ENCODE measurements around the gene CPB1.

The CPB1 gene

GRCh38 chr3:148791920-148792319 is 35.7 kb upstream of the CPB1 start:
- no peaks in the 10 kb centered on the region for H3K27me3 ChIP-seq (ENCODE audit: control insufficient read depth in 1 of 2, insufficient read depth in 1 of 2, low read length in 2 of 2)
- no peak overlapping the region for H3K14ac ChIP-seq (ENCODE audit: low read length in 2 of 2)
- H3K79me1 ChIP-seq (replicated peaks; ENCODE audit: low read length, poor library complexity, severe bottlenecking) = no peaks in the 10 kb centered on the region
- no peak overlapping the region for H2BK12ac ChIP-seq (ENCODE audit: low read length in 2 of 2)
- no peak overlapping the region for H3K4me2 ChIP-seq (ENCODE audit: low read length, poor library complexity, severe bottlenecking)
- H2AFZ ChIP-seq (ENCODE audit: low read depth, low read length) = no peak overlapping the region
- no peaks in the 10 kb centered on the region for H3K9me3 ChIP-seq (ENCODE audit: control insufficient read depth, low read length)
- H3K36me3 ChIP-seq (ENCODE audit: control insufficient read depth in 1 of 2, insufficient read depth in 2 of 2, low read depth in 1 of 2, low read length in 2 of 2) = no peaks in the 10 kb centered on the region
- no peak overlapping the region for H4K91ac ChIP-seq (ENCODE audit: low read length)
- H3K4me1 ChIP-seq (ENCODE audit: control insufficient read depth, insufficient read depth, low read depth, low read length) = peaks cover 2% of the 10 kb centered on the region
- WGBS = 86% methylated on average over 1 of the region's 1 CpG
- H2BK15ac ChIP-seq (ENCODE audit: low read depth, poor library complexity, severe bottlenecking) = no peak overlapping the region
- H3K18ac ChIP-seq (ENCODE audit: low read depth in 1 of 2, low read length in 2 of 2) = no peak overlapping the region
- DNase-seq = no peak
- H2AK5ac ChIP-seq (ENCODE audit: low read length, severe bottlenecking) = no peak overlapping the region
- no peak overlapping the region for H4K8ac ChIP-seq (ENCODE audit: low read length)
- H2BK120ac ChIP-seq (ENCODE audit: low read depth, low read length) = no peak overlapping the region
- H2BK5ac ChIP-seq (ENCODE audit: low read depth, low read length, poor library complexity, severe bottlenecking) = no peak overlapping the region
- H3K23ac ChIP-seq (ENCODE audit: low read length in 2 of 2) = no peak overlapping the region
- H3K4ac ChIP-seq (ENCODE audit: low read depth in 1 of 2, low read length in 2 of 2) = no peak overlapping the region
- H3K9ac ChIP-seq (ENCODE audit: low read length) = peak overlapping the region; percentile 83
- H3K27ac ChIP-seq (ENCODE audit: low read length, poor library complexity, severe bottlenecking) = no peak overlapping the region
- H3K4me3 ChIP-seq (ENCODE audit: insufficient read depth in 1 of 2, low read depth in 1 of 2, low read length in 2 of 2) = peak overlapping the region in 1 of 2 experiments; percentile 36

DNA sequence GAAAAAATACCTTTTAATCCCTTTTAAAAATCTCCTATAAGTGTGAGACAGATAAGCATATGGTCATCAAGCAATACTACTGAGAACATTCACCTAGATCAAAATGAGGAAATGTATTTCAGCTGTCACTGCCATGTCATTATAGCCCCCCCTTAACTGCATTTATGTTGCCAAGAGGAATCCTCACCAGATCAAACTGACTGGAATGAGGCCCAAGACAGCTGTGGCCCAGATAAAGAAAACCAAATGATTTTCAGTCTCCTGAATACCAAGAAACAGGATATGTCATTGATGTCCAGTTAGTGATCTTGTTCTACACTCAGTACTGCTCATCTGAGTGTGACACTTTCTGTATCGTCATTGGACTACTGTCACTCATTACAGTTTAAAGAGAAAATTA is 35.1 kb upstream of the CPB1 start:
- H3K36me3 ChIP-seq (ENCODE audit: control insufficient read depth in 1 of 2, insufficient read depth in 2 of 2, low read depth in 1 of 2, low read length in 2 of 2) = no peaks in the 10 kb centered on the region
- H2BK120ac ChIP-seq (ENCODE audit: low read depth, low read length) = no peak overlapping the region
- no peak overlapping the region for H3K14ac ChIP-seq (ENCODE audit: low read length in 2 of 2)
- no peak overlapping the region for H2AK5ac ChIP-seq (ENCODE audit: low read length, severe bottlenecking)
- H3K27ac ChIP-seq (ENCODE audit: low read length, poor library complexity, severe bottlenecking) = no peak overlapping the region
- no peak overlapping the region for H2BK15ac ChIP-seq (ENCODE audit: low read depth, poor library complexity, severe bottlenecking)
- 93% methylated on average over 1 of the region's 1 CpG for WGBS
- H3K4me2 ChIP-seq (ENCODE audit: low read length, poor library complexity, severe bottlenecking) = no peak overlapping the region
- H3K18ac ChIP-seq (ENCODE audit: low read depth in 1 of 2, low read length in 2 of 2) = no peak overlapping the region
- H3K9me3 ChIP-seq (ENCODE audit: control insufficient read depth, low read length) = no peaks in the 10 kb centered on the region
- H3K23ac ChIP-seq (ENCODE audit: low read length in 2 of 2) = no peak overlapping the region
- H3K27me3 ChIP-seq (ENCODE audit: control insufficient read depth in 1 of 2, insufficient read depth in 1 of 2, low read length in 2 of 2) = no peaks in the 10 kb centered on the region
- no peak overlapping the region for H2BK5ac ChIP-seq (ENCODE audit: low read depth, low read length, poor library complexity, severe bottlenecking)
- H3K4me1 ChIP-seq (ENCODE audit: control insufficient read depth, insufficient read depth, low read depth, low read length) = peaks cover 2% of the 10 kb centered on the region
- H2AFZ ChIP-seq (ENCODE audit: low read depth, low read length) = no peak overlapping the region
- no peaks in the 10 kb centered on the region for H3K79me1 ChIP-seq (replicated peaks; ENCODE audit: low read length, poor library complexity, severe bottlenecking)
- H3K4me3 ChIP-seq (ENCODE audit: insufficient read depth in 1 of 2, low read depth in 1 of 2, low read length in 2 of 2) = no peak overlapping the region
- H4K8ac ChIP-seq (ENCODE audit: low read length) = no peak overlapping the region
- no peak overlapping the region for H3K4ac ChIP-seq (ENCODE audit: low read depth in 1 of 2, low read length in 2 of 2)
- no peak overlapping the region for H2BK12ac ChIP-seq (ENCODE audit: low read length in 2 of 2)
- no peak overlapping the region for H4K91ac ChIP-seq (ENCODE audit: low read length)
- H3K9ac ChIP-seq (ENCODE audit: low read length) = peak overlapping the region; percentile 83
- DNase-seq = no peak

DNA sequence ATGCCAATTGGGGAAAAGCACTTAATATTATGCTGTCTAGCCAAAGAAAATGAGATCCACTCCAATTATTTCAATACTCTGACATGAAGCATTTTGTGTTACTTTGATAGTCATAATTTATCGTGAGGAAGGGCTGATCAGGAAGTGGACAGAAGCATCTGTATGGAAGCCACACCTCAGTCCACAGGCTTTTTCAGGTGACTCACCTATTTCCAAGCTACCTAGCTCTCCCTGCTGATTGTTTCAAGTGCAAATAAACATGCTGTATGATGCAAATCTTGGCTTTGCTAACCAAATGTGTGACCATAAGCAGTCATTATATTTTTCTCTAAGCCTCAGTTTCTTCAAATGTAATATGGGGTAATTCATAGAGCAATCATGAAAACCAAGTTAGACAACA is 30.8 kb upstream of the CPB1 start:
- no peak overlapping the region for H3K14ac ChIP-seq (ENCODE audit: low read length in 2 of 2)
- H3K9ac ChIP-seq (ENCODE audit: low read length) = no peak overlapping the region
- H4K8ac ChIP-seq (ENCODE audit: low read length) = no peak overlapping the region
- no peak overlapping the region for H2BK5ac ChIP-seq (ENCODE audit: low read depth, low read length, poor library complexity, severe bottlenecking)
- H3K79me1 ChIP-seq (replicated peaks; ENCODE audit: low read length, poor library complexity, severe bottlenecking) = no peaks in the 10 kb centered on the region
- no peaks in the 10 kb centered on the region for H3K9me3 ChIP-seq (ENCODE audit: control insufficient read depth, low read length)
- H2AK5ac ChIP-seq (ENCODE audit: low read length, severe bottlenecking) = no peak overlapping the region
- no peak for DNase-seq
- no peaks in the 10 kb centered on the region for H3K27me3 ChIP-seq (ENCODE audit: control insufficient read depth in 1 of 2, insufficient read depth in 1 of 2, low read length in 2 of 2)
- H3K4me3 ChIP-seq (ENCODE audit: insufficient read depth in 1 of 2, low read depth in 1 of 2, low read length in 2 of 2) = no peak overlapping the region
- no peak overlapping the region for H3K23ac ChIP-seq (ENCODE audit: low read length in 2 of 2)
- no peak overlapping the region for H3K4ac ChIP-seq (ENCODE audit: low read depth in 1 of 2, low read length in 2 of 2)
- H2AFZ ChIP-seq (ENCODE audit: low read depth, low read length) = no peak overlapping the region
- H2BK15ac ChIP-seq (ENCODE audit: low read depth, poor library complexity, severe bottlenecking) = no peak overlapping the region
- H3K4me1 ChIP-seq (ENCODE audit: control insufficient read depth, insufficient read depth, low read depth, low read length) = peaks cover 2% of the 10 kb centered on the region
- no peak overlapping the region for H3K18ac ChIP-seq (ENCODE audit: low read depth in 1 of 2, low read length in 2 of 2)
- no peak overlapping the region for H4K91ac ChIP-seq (ENCODE audit: low read length)
- H3K4me2 ChIP-seq (ENCODE audit: low read length, poor library complexity, severe bottlenecking) = no peak overlapping the region
- WGBS = 43% methylated on average over 1 of the region's 1 CpG
- H2BK120ac ChIP-seq (ENCODE audit: low read depth, low read length) = no peak overlapping the region
- H3K36me3 ChIP-seq (ENCODE audit: control insufficient read depth in 1 of 2, insufficient read depth in 2 of 2, low read depth in 1 of 2, low read length in 2 of 2) = no peaks in the 10 kb centered on the region
- no peak overlapping the region for H2BK12ac ChIP-seq (ENCODE audit: low read length in 2 of 2)
- H3K27ac ChIP-seq (ENCODE audit: low read length, poor library complexity, severe bottlenecking) = no peak overlapping the region

- DNase-seq = no peak
- H2BK12ac ChIP-seq (ENCODE audit: low read length in 2 of 2) = no peak overlapping the region
- no peak overlapping the region for H2BK5ac ChIP-seq (ENCODE audit: low read depth, low read length, poor library complexity, severe bottlenecking)
- H3K4me3 ChIP-seq (ENCODE audit: insufficient read depth in 1 of 2, low read depth in 1 of 2, low read length in 2 of 2) = no peak overlapping the region
- H2AFZ ChIP-seq (ENCODE audit: low read depth, low read length) = no peak overlapping the region
- no peaks in the 10 kb centered on the region for H3K27me3 ChIP-seq (ENCODE audit: control insufficient read depth in 1 of 2, insufficient read depth in 1 of 2, low read length in 2 of 2)
- H3K14ac ChIP-seq (ENCODE audit: low read length in 2 of 2) = no peak overlapping the region
- no peaks in the 10 kb centered on the region for H3K79me1 ChIP-seq (replicated peaks; ENCODE audit: low read length, poor library complexity, severe bottlenecking)
- no peak overlapping the region for H3K23ac ChIP-seq (ENCODE audit: low read length in 2 of 2)
- no peak overlapping the region for H2AK5ac ChIP-seq (ENCODE audit: low read length, severe bottlenecking)
- H3K9me3 ChIP-seq (ENCODE audit: control insufficient read depth, low read length) = no peaks in the 10 kb centered on the region
- H3K4me2 ChIP-seq (ENCODE audit: low read length, poor library complexity, severe bottlenecking) = no peak overlapping the region
- H3K9ac ChIP-seq (ENCODE audit: low read length) = no peak overlapping the region
- H3K36me3 ChIP-seq (ENCODE audit: control insufficient read depth in 1 of 2, insufficient read depth in 2 of 2, low read depth in 1 of 2, low read length in 2 of 2) = no peaks in the 10 kb centered on the region
- H3K18ac ChIP-seq (ENCODE audit: low read depth in 1 of 2, low read length in 2 of 2) = no peak overlapping the region
- no peak overlapping the region for H4K91ac ChIP-seq (ENCODE audit: low read length)
- no peak overlapping the region for H3K27ac ChIP-seq (ENCODE audit: low read length, poor library complexity, severe bottlenecking)
- no peak overlapping the region for H2BK120ac ChIP-seq (ENCODE audit: low read depth, low read length)
- no peak overlapping the region for H4K8ac ChIP-seq (ENCODE audit: low read length)
- no peak overlapping the region for H2BK15ac ChIP-seq (ENCODE audit: low read depth, poor library complexity, severe bottlenecking)
- peaks cover 2% of the 10 kb centered on the region for H3K4me1 ChIP-seq (ENCODE audit: control insufficient read depth, insufficient read depth, low read depth, low read length)
- no peak overlapping the region for H3K4ac ChIP-seq (ENCODE audit: low read depth in 1 of 2, low read length in 2 of 2)
- 100% methylated on average over 1 of the region's 2 CpGs for WGBS
Observed at GRCh38 chr3:148797795-148798194, 29.8 kb upstream of the CPB1 start.

All from mesenchymal stem cell (in vitro differentiated cells and primary cell).